ENCODE measurements around the gene MYCBP.

Gene MYCBP

DNA sequence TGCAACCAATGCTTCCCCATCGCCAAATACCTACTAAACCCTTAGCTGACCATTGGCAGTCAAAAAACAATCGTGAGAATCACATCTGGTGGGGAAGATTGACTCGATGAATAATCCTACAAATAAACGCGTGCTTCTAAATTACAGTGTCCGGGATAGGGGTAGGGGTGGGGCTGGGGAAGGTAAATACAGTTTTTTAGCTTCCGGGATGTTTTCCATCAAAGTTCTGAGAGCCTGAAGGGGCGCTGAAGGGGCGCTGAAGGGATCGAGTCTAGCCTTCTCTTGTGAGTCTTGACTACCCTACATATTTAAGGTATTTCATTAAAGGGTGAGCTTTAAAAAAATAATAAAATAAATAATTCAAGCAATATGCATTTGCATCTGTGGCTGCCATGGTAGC is 54.1 kb downstream of the MYCBP start:
- no peak for DNase-seq

DNA sequence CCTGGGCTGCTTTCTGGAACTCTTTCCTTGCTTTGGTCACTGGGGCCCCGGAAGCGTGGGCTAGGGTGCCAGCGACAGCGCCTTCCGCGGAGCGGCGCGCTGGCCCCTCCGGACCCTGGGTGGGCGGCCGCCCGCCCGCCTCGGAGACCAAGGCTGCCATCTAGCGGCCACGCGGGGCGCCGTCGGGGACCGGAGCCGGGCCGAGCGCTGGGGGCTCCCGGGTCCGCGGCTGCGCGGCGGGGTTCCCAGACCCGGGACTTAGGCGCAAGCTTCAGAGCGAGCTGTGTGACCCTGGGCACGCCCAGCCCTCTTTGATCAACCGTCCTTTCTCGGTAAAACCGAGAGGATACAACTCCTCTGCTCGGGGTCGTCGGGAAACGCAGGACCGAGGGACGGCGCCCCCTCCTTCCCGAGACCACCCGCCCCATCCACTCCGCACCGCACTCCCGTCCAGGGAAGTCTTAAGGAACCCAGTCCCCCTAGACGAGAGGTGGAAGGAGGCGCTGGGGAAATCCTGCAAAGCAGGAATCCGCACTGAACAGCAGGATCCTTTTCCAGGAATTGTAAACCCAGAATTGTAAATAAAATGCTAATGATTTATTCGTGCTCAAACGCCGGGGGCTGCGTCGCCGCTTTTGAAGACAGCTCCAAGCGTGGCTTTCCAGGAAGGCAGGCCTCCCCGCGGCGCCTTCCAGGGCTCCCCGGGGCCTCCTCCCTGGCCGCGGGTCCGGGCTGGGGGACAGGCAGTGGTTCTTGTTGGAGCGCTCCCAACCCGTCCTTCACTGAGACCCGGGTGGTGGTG is 54.8 kb downstream of the MYCBP start:
- peak; percentile 54 for DNase-seq

- no peak for DNase-seq
Measured at GRCh38 chr1:38817267-38818174, 55.6 kb downstream of the MYCBP start.

DNA sequence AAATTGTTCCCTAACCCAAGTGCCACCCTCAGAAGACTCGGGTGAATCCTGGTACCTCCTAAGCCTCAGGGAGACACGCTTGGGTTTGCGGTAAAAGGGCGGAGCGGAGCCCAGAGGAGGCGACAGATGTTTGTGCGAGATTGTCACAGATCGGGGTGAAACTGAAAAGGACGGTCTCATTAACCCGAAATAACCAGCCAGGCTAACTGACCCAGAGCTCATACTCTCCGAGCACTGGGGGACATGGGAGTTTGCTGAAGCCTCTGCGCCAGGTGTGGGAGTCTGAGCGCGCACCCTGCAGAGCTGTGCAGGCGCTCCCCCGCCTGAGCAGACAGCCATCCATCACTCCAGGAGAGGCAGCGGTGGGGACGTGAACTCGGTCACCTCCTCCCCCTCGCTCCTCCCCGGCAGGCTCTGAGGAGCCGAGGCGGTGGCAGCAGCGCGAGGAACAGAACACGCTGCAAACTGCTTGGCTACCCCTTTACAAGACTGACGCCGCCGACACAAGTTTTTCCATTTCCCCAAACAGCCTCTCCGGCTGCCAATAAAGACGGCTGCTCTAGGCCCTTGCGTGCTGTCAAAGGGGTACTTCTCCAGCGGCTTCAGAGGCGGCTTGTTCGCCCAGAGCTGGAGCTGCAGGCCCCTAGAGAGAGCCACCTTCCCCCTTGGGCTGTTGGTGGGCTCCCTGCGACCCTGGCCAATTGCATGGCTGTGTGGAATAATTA is 57.1 kb downstream of the MYCBP start:
- peak; percentile 40 for DNase-seq

DNA sequence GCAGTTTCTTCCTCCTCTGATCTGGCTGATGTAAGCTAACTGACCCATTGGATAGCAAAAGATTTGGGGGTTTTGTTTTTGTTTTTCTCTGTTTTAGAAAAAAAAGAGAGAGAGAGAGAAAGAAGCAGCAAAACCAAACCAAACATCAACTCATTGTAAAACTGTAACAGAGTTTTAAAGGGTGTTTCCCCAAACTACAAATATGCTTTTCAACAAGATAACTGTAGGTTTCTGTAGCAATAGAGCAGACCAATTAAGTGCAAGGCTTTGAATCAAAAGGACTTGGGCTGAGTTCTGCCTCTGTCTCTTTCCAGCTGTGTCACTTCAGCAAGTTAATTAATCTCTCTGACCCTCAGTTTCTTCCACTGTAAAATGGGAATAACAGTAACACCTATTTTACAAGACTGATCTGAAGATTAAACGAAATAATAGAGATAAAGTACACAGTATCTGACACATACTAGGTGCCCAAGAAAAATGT is 58.1 kb downstream of the MYCBP start:
- no peak for DNase-seq

DNA sequence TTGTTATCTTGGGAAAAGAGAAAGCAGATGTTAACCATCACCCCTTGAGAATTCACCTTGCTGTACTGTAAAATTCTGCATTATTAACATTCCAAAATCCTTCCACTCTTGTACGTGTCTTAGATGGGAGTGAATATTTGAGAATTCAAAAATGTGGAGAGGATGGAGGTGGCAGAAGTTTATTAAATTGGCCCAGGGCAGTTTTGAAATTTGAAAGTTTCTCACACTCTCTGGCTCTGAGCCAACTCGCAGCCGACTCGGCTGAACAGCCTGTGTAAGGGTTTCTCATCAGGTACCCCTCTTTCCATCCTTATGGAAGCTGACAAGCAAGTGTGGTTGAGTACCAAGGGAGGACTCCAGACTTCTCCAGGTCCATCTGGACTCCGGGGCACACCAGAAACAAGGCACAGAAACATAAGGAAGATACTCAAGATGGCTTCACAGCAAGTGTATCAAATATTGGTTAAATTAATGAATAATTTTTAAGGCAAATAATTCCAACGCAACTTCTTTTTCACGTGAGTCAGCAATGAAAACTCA is 58.6 kb downstream of the MYCBP start:
- DNase-seq = no peak

GRCh38 chr1:38812981-38813380 is 60.2 kb downstream of the MYCBP start:
- DNase-seq = no peak
